Activated T-helper 2 cell treated with anti-CD3 and anti-CD28 coated beads, Interferon-gamma antibody, Interleukin-2, Interleukin-4, amounts not matched to agents 10 μg/mL and 5 μg/mL and 100 μg/mL, durations not matched to agents 14 hours and 24 hours and 36 hours (primary cell): ENCODE measurements around the gene MKI67. TPM values are rescaled to one million over a fixed set of nuclear protein-coding genes. Genes with fewer than 3 reads are reported as not detected.
"Not testable (repeated sequence)": the region's sequence is repeated elsewhere in the genome, so short reads cannot be mapped to it uniquely, and the experiment has no call there.

ENCODE experiments used
- DNase-seq: peaks from one replicate; pipeline ENCODE4 v3.0.0; 2021; ENCODE audit warnings: low spot score
- H3K27ac Mint-ChIP-seq: one replicate; pipeline ENCODE4 v1.8.0; 2021; ENCODE audit warnings: mixed read lengths
- H3K27me3 Mint-ChIP-seq: one replicate; pipeline ENCODE4 v1.8.0; 2021; ENCODE audit warnings: low read depth, mixed read lengths
- H3K36me3 Mint-ChIP-seq: one replicate; pipeline ENCODE4 v1.8.0; 2021; ENCODE audit warnings: low read depth, mixed read lengths
- H3K4me1 Mint-ChIP-seq: one replicate; pipeline ENCODE4 v1.8.0; 2021; ENCODE audit warnings: low read depth, mixed read lengths
- H3K4me3 Mint-ChIP-seq: one replicate; pipeline ENCODE4 v1.8.0; 2021; ENCODE audit warnings: low read depth, mild to moderate bottlenecking, moderate library complexity, mixed read lengths
- H3K9me3 Mint-ChIP-seq: one replicate; pipeline ENCODE4 v1.8.0; 2021; ENCODE audit warnings: mixed read lengths
- intact Hi-C: fragments of 100-400 bp; cut with micrococcal nuclease; formaldehyde crosslinking; loops from one replicate; pipeline ENCODE4 v1.15.1; 2023
- total RNA-seq: library from RNA; stranded (reverse); gene quantifications from 2 replicates; pipeline ENCODE4 v1.2.3, GENCODE V29; 2022

Gene MKI67
- total RNA-seq, 1 donor from 2014 or later = 163 TPM

GRCh38 chr10:128095753-128096469 lies 30.3 kb downstream of the MKI67 start:
- no peak for DNase-seq
- H3K4me1 Mint-ChIP-seq = peaks cover 32% of the 10 kb centered on the region
- peak overlapping the region; percentile 47 for H3K27ac Mint-ChIP-seq
- H3K9me3 Mint-ChIP-seq = no peaks in the 10 kb centered on the region
- intact Hi-C loops = no loop called here
- H3K36me3 Mint-ChIP-seq = peaks cover 59% of the 10 kb centered on the region
- no peak overlapping the region for H3K4me3 Mint-ChIP-seq
- no peaks in the 10 kb centered on the region for H3K27me3 Mint-ChIP-seq

GRCh38 chr10:128095027-128095752 lies 31.0 kb downstream of the MKI67 start:
- intact Hi-C loops = no loop called here
- no peaks in the 10 kb centered on the region for H3K9me3 Mint-ChIP-seq
- no peak for DNase-seq
- peaks cover 54% of the 10 kb centered on the region for H3K36me3 Mint-ChIP-seq
- H3K4me3 Mint-ChIP-seq = no peak overlapping the region
- H3K27me3 Mint-ChIP-seq = no peaks in the 10 kb centered on the region
- H3K4me1 Mint-ChIP-seq = peaks cover 32% of the 10 kb centered on the region
- H3K27ac Mint-ChIP-seq = peak overlapping the region; percentile 8

- H3K9me3 Mint-ChIP-seq, H3K27me3 Mint-ChIP-seq, H3K4me3 Mint-ChIP-seq, H3K27ac Mint-ChIP-seq, DNase-seq, intact Hi-C loops: not testable (repeated sequence)
- H3K36me3 Mint-ChIP-seq = peaks cover 49% of the 10 kb centered on the region
- peaks cover 32% of the 10 kb centered on the region for H3K4me1 Mint-ChIP-seq
Measured at GRCh38 chr10:128094596-128094995, 31.6 kb downstream of the MKI67 start.

GRCh38 chr10:128092454-128092853 lies 33.8 kb downstream of the MKI67 start:
- H3K4me1 Mint-ChIP-seq = peaks cover 26% of the 10 kb centered on the region
- no peak overlapping the region for H3K4me3 Mint-ChIP-seq
- H3K36me3 Mint-ChIP-seq = peaks cover 28% of the 10 kb centered on the region
- no peak for DNase-seq
- no peaks in the 10 kb centered on the region for H3K27me3 Mint-ChIP-seq
- intact Hi-C loops = no loop called here
- H3K27ac Mint-ChIP-seq = no peak overlapping the region
- H3K9me3 Mint-ChIP-seq = no peaks in the 10 kb centered on the region

GRCh38 chr10:128091636-128092210 lies 34.5 kb downstream of the MKI67 start:
- Mint-ChIP-seq H3K36me3 (peaks cover 20% of the 10 kb centered on the region), H3K9me3 (no peaks in the 10 kb centered on the region), H3K4me1 (peaks cover 22% of the 10 kb centered on the region), H3K4me3 (no peak overlapping the region), H3K27ac (no peak overlapping the region), H3K27me3 (no peaks in the 10 kb centered on the region)
- no peak for DNase-seq
- intact Hi-C loops = no loop called here

GRCh38 chr10:128087884-128088709 lies 38.1 kb downstream of the MKI67 start:
- peaks cover 4% of the 10 kb centered on the region for H3K4me1 Mint-ChIP-seq
- intact Hi-C loops = no loop called here
- no peak for DNase-seq

GRCh38 chr10:128087146-128087883 lies 38.9 kb downstream of the MKI67 start:
- Mint-ChIP-seq H3K27me3 (no peaks in the 10 kb centered on the region), H3K27ac (no peak overlapping the region), H3K4me3 (no peak overlapping the region), H3K36me3 (peaks cover 10% of the 10 kb centered on the region), H3K4me1 (peaks cover 4% of the 10 kb centered on the region), H3K9me3 (no peaks in the 10 kb centered on the region)
- intact Hi-C loops = no loop called here
- no peak for DNase-seq

More at GRCh38 chr10:128087884-128088709, 38.1 kb downstream of the MKI67 start:
- Mint-ChIP-seq H3K36me3 (peaks cover 9% of the 10 kb centered on the region), H3K27me3 (no peaks in the 10 kb centered on the region), H3K4me3 (no peak overlapping the region), H3K9me3 (no peaks in the 10 kb centered on the region), H3K27ac (no peak overlapping the region)

- H3K4me1 Mint-ChIP-seq = peaks cover 4% of the 10 kb centered on the region
- H3K27me3 Mint-ChIP-seq = no peaks in the 10 kb centered on the region
- no peak for DNase-seq
- peaks cover 10% of the 10 kb centered on the region for H3K36me3 Mint-ChIP-seq
- H3K4me3 Mint-ChIP-seq = no peak overlapping the region
- intact Hi-C loops = no loop called here
- no peaks in the 10 kb centered on the region for H3K9me3 Mint-ChIP-seq
- no peak overlapping the region for H3K27ac Mint-ChIP-seq
Measured at GRCh38 chr10:128086003-128086863, 40.0 kb downstream of the MKI67 start.

- Mint-ChIP-seq H3K27me3 (no peaks in the 10 kb centered on the region), H3K4me3 (no peak overlapping the region), H3K27ac (no peak overlapping the region), H3K9me3 (no peaks in the 10 kb centered on the region), H3K36me3 (peaks cover 14% of the 10 kb centered on the region), H3K4me1 (peaks cover 4% of the 10 kb centered on the region)
- no peak for DNase-seq
- intact Hi-C loops = no loop called here
Measured at GRCh38 chr10:128084991-128085390, 41.2 kb downstream of the MKI67 start.

GRCh38 chr10:128084364-128084763 lies 41.9 kb downstream of the MKI67 start:
- DNase-seq = no peak
- Mint-ChIP-seq H3K27me3 (no peaks in the 10 kb centered on the region), H3K36me3 (peaks cover 18% of the 10 kb centered on the region), H3K9me3 (no peaks in the 10 kb centered on the region), H3K27ac (no peak overlapping the region), H3K4me3 (no peak overlapping the region), H3K4me1 (peaks cover 4% of the 10 kb centered on the region)
- intact Hi-C loops = no loop called here

- Mint-ChIP-seq H3K27ac (no peak overlapping the region), H3K36me3 (peaks cover 23% of the 10 kb centered on the region), H3K27me3 (no peaks in the 10 kb centered on the region), H3K4me1 (peaks cover 4% of the 10 kb centered on the region), H3K9me3 (no peaks in the 10 kb centered on the region), H3K4me3 (no peak overlapping the region)
- DNase-seq = no peak
- intact Hi-C loops = no loop called here
Measured at GRCh38 chr10:128083191-128083895, 42.9 kb downstream of the MKI67 start.
